A204.1 (cell line): ENCODE data around the gene COQ6.
"Not testable (repeated sequence)": the region's sequence is repeated elsewhere in the genome, so short reads cannot be mapped to it uniquely, and the experiment has no call there.

Experiments used
- FAIRE-seq: peaks from 2 replicates; lab custom pipeline; 2012; peaks lifted over from hg19 to GRCh38; lab: Jason Lieb, UNC

The COQ6 gene

DNA sequence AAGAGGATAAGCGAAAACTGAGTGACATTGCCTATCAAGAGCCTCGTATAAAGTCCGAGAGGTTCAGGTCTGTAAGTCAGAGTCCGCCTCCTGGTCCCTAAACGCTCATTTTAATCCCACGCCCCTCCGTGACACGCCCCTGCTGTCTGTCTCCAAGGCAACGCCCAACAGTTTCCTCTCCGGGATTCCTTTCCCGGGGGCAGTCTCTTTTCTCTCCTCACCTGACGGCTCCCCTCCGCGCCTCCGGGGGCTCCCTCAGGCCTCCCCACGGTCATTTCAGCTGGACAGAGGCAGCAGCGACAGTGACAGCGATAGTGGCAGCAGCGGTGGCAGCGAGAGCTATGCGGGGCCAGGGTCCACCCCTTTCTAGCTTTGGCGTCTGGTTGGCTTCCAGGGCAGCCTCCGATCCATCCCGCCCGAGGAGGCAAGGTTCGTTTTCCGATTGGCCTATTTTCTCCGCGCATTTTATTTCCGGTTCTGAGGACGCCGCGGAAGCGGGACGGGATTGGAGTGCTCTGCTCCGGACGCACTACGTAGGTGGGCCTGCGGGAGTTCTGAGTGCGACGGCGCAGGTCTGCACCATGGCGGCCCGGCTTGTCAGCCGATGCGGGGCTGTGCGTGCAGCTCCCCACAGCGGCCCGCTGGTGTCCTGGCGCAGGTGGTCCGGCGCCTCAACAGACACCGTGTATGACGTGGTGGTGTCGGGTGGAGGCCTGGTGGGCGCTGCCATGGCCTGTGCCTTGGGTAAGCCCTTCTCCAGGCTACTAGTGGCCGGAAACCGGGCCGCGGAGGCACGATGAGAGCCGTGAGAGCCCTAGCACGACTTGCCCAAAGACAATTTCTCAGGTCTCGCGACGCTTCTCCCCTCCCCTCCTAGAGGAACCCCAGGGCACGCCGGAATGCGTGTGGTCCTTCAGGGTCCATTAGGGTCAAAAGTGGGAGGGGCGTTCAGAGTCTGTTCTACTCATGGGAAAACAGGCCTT, at the start of gene COQ6, which contains the start of gene FAM161B:
Gene COQ6, plus strand, starts transcription at position 551 of the 983 bp plus-strand sequence. Its CDS starts 31 bp downstream, at position 582.
Gene FAM161B, minus strand, starts transcription at position 343 of the 983 bp plus-strand sequence. Its CDS starts 68 bp downstream, at position 275.
- FAIRE-seq, result peak; percentile 96

DNA sequence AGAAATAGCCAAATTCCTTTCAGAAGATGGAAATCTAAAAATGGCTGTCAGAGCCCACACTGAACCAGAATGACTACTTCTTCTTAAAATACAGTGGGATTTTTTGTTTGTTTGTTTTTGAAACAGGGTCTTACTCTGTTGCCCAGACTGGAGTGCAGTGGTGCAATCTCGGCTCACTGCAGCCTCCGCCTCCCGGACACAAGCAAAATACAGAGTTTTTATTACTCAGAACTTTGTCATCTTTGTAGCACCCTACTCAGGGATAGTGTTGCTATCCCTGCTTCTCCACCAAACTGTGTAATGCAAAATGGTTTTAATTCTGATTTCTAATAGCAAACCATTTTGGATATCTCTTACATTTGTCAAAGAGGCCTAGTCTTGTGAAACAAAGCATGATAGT, 47.1 kb upstream of the COQ6 start:
- FAIRE-seq, result no peak

DNA sequence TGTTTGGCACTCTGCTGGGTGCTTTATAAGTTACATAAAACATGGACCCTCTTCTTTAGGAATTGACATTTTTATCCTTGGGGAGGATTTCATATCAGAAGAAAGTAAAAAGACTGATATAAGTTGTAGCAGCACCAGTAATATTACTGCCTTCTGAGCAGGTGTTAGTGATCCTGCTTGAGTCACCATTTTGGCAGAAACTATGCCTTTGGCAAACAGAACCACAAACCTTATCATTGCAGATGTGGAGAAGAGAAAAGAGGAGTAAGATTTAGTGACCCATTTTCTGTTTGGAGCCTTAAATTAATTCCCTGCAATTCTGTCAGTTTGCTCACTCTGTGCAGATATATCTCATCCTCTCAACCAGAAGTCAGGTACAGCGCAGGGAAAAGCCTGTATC, 40.4 kb upstream of the COQ6 start:
- FAIRE-seq, result no peak

DNA sequence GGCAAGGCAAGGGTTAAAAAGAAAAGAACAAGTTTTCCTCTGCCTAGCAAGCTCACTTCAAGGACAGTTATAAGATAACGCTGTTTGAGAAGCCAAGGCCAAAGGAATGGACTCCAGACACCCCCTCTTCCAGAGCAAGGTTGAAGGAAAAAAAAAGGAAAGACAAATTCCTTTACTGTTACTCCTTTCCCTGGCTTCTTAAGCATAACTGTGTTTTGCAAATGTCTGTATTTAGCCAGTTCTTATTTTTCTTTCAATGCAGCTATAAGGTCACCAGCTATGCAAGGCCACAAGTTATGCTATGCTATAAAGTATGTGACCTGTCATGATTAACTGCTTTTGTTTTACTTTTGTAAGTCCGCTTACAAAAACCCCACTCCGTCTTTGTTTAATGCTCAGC, 36.8 kb upstream of the COQ6 start:
- no peak for FAIRE-seq

DNA sequence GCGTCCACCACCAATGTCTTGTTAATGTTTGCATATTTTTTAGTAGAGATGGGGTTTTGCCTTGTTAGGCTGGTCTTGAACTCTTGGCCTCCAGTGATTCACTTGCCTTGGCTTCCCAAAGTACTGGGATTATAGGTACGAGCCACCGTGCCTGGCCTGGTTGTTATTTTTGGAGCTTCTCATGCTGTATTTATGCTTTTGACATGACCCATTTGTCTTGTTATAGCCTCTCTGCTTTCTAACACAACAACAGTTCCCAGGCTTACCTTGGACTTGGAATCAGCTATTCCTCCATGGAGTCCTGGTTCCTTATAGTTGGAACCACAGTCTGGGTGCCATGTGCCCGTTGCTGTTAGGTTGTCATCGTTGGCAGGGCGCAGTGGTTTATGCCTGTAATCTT, 33.8 kb upstream of the COQ6 start:
- no peak for FAIRE-seq

GRCh38 chr14:73919457-73919856, 30.6 kb upstream of the COQ6 start:
- FAIRE-seq, result not testable (repeated sequence)

DNA sequence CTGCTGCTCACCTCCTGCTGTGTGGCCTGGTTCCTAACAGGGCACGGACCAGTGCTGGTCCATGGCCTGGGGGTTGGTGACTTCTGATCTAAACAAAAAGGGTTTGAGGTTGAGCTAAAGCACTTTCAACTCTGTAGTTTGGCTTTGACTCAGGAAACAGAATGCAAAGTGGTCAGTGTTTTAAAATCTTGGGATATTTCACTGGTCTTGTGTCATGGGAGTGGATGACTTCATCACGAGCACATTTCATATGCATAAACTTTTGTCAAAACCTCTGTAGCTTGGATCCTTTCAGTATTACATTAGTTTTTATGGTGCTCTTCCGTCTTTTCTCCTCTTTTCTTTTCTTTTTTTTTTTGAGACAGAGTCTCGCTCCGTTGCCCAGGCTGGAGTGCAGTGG, 25.8 kb upstream of the COQ6 start:
- FAIRE-seq, result no peak

GRCh38 chr14:73935666-73936065, 14.4 kb upstream of the COQ6 start:
- peak; percentile 34 for FAIRE-seq

DNA sequence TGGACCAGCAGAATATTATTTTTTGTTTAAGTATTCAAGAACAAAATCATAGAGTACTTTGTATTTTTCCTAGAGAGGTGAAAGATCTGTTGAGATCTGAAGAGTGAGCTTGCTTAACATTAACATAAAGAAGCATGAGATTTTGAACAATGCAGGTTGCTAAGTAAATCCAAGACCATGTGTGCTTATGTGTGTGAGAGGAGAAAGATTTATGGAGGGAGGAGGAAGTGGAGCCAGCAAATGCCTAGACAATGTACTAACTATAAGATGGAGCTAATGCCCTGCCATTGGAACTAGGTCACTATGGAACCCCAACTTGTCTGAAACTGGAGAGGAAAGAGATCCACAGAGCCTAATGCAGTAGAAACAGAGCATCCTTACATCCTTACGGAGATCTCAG, 13.6 kb upstream of the COQ6 start:
- no peak for FAIRE-seq

DNA sequence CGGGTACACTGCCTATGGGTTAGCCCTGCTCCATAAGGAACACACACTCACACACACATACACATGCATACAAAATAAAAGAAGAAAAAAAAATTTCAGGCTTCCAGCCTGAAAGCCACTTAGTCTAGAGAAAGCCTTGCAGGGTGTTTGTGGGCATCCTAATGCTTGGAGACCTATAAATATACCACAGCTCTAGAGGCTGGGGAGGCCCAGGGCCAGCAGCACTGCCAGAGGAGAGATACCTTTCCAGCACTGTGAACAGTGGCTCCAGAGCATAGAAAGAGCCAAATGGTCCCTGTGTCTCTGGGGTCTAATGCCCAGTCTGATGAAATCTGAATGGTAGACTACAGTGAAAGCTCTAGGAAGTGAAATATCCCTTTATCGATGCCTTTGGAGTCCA, 13.1 kb upstream of the COQ6 start:
- no peak for FAIRE-seq

- FAIRE-seq, result no peak
Observed at GRCh38 chr14:73942180-73942579, 7.9 kb upstream of the COQ6 start.

DNA sequence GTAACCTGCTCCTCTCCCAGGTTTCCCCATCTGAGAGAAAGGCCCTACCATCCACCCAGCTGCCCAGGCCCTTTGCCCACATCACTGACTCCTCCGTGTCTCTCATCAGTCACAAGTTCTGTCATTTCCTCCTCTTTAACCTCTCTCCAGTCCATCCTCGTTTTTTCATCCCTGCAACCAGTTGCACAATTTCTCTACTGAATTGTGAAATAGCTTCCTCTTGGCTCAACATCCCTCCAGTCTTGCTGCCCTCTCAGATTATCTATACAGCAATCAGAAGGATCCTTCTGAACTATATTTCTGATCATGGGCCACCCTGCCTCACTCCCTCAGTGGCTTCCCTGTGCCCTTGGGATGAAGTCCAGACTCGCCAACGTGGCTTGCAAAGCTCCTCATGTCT, 7.0 kb upstream of the COQ6 start:
- no peak for FAIRE-seq

GRCh38 chr14:73944432-73945158, 5.5 kb upstream of the COQ6 start:
- FAIRE-seq, result no peak

- FAIRE-seq, result no peak
Observed at GRCh38 chr14:73945159-73945670, 4.9 kb upstream of the COQ6 start.

DNA sequence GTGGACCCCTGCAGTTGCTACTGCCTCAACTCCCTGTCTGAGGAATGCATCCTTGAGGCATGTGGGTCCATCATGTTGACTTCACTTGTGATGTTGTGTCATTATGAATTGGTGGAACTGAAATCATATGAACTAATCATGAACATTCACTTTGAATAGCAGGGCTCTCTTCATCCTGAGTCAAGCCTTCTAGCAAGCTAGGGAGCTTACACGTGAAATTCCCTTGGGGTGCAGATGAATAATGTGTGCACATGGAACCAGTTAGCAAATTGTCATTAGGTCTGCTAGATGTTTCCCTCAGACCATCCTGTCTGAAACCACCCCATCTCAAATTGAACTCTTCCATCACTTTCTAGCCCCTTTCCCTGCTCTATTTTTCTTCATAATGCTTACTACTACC, 3.6 kb downstream of the COQ6 start:
- FAIRE-seq, result no peak

- FAIRE-seq, result no peak
Observed at GRCh38 chr14:73955674-73956073, 5.6 kb downstream of the COQ6 start.

- no peak for FAIRE-seq
Observed at GRCh38 chr14:73958591-73958990, 8.5 kb downstream of the COQ6 start.

- FAIRE-seq, result no peak
Observed at GRCh38 chr14:73961192-73961591, 11.1 kb downstream of the COQ6 start.

DNA sequence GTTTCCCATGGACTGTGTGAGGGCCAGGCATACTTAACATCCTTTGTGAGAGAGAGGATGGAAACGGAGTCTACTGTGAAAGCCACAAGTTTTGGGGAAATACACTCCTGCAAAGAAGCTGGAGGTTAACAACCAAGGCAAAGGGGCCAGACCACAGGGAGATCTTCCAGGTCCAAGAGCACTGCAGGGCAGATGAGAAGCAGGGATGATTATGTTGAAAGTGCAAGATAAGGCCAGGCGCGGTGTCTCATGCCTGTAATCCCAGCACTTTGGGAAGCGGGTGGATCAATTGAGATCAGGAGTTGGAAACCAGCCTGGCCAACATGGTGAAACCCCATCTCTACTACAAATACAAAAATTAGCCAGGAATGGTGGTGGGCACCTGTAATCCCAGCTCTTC, 15.1 kb downstream of the COQ6 start:
- FAIRE-seq, result no peak

GRCh38 chr14:73968885-73969284, 18.8 kb downstream of the COQ6 start:
- no peak for FAIRE-seq

DNA sequence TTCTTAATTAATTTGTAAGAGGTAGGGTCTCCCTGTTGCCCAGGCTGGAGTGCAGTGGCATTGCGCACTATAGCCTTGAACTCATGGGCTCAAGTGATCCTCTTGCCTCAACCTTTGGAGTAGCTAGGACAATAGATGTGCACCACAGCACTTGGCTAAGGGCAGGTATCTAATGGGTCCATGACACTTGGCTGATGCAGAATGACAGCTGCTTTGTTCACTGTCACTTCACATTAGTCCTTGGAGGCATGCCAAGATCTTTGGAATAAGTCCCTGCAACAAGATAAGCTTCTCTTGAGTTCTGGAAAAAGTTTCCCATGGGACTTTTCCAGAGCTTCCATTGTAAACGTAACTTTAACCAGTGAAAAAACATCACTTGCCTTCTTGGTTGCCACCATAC, 23.4 kb downstream of the COQ6 start:
- FAIRE-seq, result no peak

DNA sequence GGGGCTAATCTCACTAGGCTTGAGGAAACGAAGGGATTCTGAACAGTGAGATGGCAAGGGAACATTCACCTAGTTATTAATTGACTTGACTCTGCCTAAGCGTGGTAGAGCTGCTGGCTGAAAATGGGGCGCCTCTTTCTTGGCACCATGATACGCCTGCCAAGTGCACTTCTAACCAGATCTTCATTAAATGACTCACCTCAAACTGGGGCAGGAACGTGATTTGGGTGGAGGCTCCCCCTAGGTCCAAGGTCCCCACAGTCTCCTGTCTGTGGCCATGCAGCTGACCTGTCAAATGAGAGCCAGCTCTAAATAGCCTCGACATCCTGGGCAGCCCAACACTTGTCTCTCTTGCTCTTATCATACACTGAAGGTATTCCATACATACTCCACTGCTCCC, 26.0 kb downstream of the COQ6 start:
- FAIRE-seq, result no peak

DNA sequence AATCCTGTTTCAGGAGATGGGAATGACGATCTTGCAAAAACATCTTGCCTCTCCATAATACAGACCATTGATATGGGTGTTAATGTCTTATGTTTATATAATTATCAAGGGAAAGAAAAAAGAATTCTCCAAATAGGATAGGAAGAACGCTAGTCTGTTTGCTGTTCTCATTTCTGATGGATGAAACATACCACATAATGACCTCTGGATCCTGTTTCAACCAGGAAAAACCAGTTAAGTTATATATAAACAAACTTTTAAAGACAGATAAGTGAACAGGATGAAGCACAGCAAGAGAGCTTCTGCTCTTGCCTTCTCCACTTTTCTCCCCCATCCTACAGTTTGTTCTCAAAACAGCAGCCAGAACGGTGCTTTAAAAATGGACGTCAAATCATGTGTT, 27.8 kb downstream of the COQ6 start:
- no peak for FAIRE-seq
